ENCODE data around the gene DFFA. TPM values are rescaled to one million over a fixed set of nuclear protein-coding genes. Genes with fewer than 3 reads are reported as not detected.

Gene DFFA, protein sequence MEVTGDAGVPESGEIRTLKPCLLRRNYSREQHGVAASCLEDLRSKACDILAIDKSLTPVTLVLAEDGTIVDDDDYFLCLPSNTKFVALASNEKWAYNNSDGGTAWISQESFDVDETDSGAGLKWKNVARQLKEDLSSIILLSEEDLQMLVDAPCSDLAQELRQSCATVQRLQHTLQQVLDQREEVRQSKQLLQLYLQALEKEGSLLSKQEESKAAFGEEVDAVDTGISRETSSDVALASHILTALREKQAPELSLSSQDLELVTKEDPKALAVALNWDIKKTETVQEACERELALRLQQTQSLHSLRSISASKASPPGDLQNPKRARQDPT
- total RNA-seq = 48.4 and 72.3 TPM in 2 replicates

GRCh38 chr1:10472220-10473144, at the start of gene DFFA:
DFFA (minus strand) TSS chr1:10472529; CDS start chr1:10472458, 71 bp downstream.

GRCh38 chr1:10474613-10475507, 2.5 kb upstream of the DFFA start, which contains the start of gene PEX14:
PEX14 (plus strand) TSS chr1:10474950; CDS start chr1:10474967, 17 bp downstream.

DNA sequence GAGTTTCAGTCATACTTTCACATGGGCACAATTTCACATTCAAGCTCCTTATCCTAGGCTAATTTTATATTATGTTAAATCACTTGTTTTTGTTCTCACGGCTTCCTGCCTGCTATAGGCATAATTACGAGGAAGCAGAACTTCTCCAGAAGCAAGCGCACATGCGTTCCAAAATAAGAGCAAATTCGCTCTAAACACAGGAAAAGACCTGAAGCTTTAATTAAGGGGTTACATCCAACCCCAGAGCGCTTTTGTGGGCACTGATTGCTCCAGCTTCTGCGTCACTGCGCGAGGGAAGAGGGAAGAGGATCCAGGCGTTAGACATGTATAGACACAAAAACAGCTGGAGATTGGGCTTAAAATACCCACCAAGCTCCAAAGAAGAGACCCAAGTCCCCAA, 22.6 kb downstream of the DFFA start, which contains the start of gene CORT:
Gene CORT (plus strand): TSS at position 281 of the 400 bp plus-strand sequence. CDS start 193 bp downstream, outside the sequence.

DNA sequence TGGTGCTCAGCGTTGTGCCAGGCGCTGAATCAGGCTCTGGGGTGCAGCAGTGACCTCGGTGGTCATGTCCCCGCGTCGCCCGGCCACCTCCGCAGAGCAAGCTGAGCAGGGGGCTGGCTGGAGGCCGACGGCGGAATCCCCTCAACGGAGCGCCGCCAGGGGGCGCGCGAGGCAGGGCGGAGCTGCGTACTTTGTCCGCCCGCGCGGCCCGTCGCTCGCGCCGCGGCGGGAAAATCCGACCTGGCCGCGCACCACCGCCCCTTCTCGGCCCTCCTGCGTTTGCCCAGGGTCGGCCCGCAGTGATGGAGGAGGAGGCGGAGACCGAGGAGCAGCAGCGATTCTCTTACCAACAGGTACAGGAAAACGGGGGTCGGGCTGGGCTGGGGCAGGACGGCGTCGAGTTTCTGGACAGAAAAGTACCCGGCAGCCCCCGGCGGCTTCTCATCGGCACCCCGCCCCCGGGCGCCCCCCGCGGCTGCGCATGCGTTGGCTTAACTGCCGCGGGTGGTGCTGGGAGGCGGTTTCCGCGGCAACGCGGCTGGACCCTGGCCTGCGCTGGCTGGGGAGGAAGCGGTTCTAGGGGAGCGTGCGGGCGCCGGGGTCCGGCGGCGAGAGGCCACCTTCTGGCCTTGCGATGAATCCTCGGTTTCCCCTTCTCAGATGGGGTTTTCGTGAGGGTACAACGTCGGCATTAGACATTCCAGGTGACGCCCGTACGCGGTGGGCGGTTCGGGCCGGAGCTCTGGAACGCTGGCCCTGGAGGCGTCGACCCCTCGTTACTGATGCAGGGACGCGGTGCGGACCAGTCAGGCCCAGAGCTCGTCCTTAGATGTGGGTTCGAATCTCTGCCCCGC, 41.9 kb downstream of the DFFA start, which contains the start of gene CENPS:
Gene CENPS (plus strand): TSS at position 218 of the 854 bp plus-strand sequence. CDS start 85 bp downstream, at position 303.

Other genes with a start within 250 kb of the DFFA start
- gene PGD, start 73.5 kb downstream of the DFFA start, total RNA-seq = 59.8 and 75.7 TPM in 2 replicates
- 5.3 and 6.8 TPM in 2 replicates for gene CENPS, start 42.1 kb downstream of the DFFA start, total RNA-seq
- not detected in 2 replicates for gene CORT, start 22.5 kb downstream of the DFFA start, total RNA-seq
- 7.0 and 16.6 TPM in 2 replicates for gene PEX14, start 2.4 kb upstream of the DFFA start, total RNA-seq